IPS DF 6.9 (cell line): Measurements from ENCODE around the gene BABAM2.

Source experiments
- DNase-seq: peaks from one replicate; pipeline ENCODE4 v3.0.0-alpha.2; 2013; ENCODE audit warnings: low read depth, low spot score
- H3K27ac ChIP-seq: one replicate; pipeline ENCODE4 v1.5.1; 2013; ENCODE audit warnings: low read length, control low read depth
- H3K27me3 ChIP-seq: 2 replicates; pipeline ENCODE4 v1.6.1; 2013; ENCODE audit warnings: mild to moderate bottlenecking, low read length; ENCODE audit not compliant: control insufficient read depth, insufficient read depth
- H3K36me3 ChIP-seq: 2 replicates; pipeline ENCODE4 v1.6.1; 2013; ENCODE audit warnings: low read length; ENCODE audit not compliant: control insufficient read depth, insufficient read depth
- H3K4me1 ChIP-seq: 2 replicates; pipeline ENCODE4 v1.6.1; 2013; ENCODE audit warnings: low read length; ENCODE audit not compliant: control insufficient read depth, insufficient read depth
- H3K4me3 ChIP-seq: 2 replicates; pipeline ENCODE4 v1.5.1; 2013; ENCODE audit warnings: mild to moderate bottlenecking, low read length
- H3K9me3 ChIP-seq: 2 replicates; pipeline ENCODE4 v1.6.1; 2013; ENCODE audit warnings: low read length, inconsistent platforms; ENCODE audit not compliant: control insufficient read depth, insufficient read depth
- WGBS: extraction: QIAGEN DNeasy Blood & Tissue Kit; methylation state at CpG from one replicate; pipeline ENCODE4 v1.1.7; 2013; ENCODE audit warnings: mixed read lengths, missing lambda C conversion rate; ENCODE audit not compliant: insufficient read length, insufficient coverage; 5-methylcytosine and 5-hydroxymethylcytosine counted together

The BABAM2 gene

GRCh38 chr2:27890146-27890923, at the start of gene BABAM2, which contains the start of gene RBKS:
Gene BABAM2, plus strand, starts transcription at chr2:27890729. Its CDS starts 3,828 bp downstream, at chr2:27894557.
Gene RBKS, minus strand, starts transcription at chr2:27890387. Its CDS starts 42 bp downstream, at chr2:27890345.
- WGBS, result no CpG with 5 or more reads among the region's 79 CpGs
- Histone ChIP-seq H3K27ac (no peak within 1 kb of the TSS), H3K4me3 (peak within 1 kb of the TSS; percentile 66; the same call in 1 of the 2 replicates), H3K9me3 (no peaks in the 10 kb centered on the region), H3K27me3 (no peaks in the 10 kb centered on the region), H3K36me3 (no peaks in the 10 kb centered on the region), H3K4me1 (no peaks in the 10 kb centered on the region)
- peak; percentile 57 for DNase-seq

- Histone ChIP-seq H3K36me3 (no peaks in the 10 kb centered on the region), H3K27me3 (no peaks in the 10 kb centered on the region), H3K27ac (no peak overlapping the region), H3K4me1 (no peaks in the 10 kb centered on the region), H3K4me3 (no peak overlapping the region), H3K9me3 (no peaks in the 10 kb centered on the region)
- no CpG with 5 or more reads among the region's 5 CpGs for WGBS
- DNase-seq, result no peak
Measured at GRCh38 chr2:27842894-27843293, 47.6 kb upstream of the BABAM2 start.

GRCh38 chr2:27843992-27844391, 46.5 kb upstream of the BABAM2 start:
- H3K4me1 ChIP-seq, result no peaks in the 10 kb centered on the region
- WGBS, result no CpG with 5 or more reads among the region's 7 CpGs
- H3K4me3 ChIP-seq, result no peak overlapping the region

GRCh38 chr2:27844821-27845255, 45.7 kb upstream of the BABAM2 start:
- Histone ChIP-seq H3K27ac (no peak overlapping the region), H3K4me3 (no peak overlapping the region), H3K36me3 (no peaks in the 10 kb centered on the region), H3K27me3 (no peaks in the 10 kb centered on the region), H3K4me1 (no peaks in the 10 kb centered on the region), H3K9me3 (no peaks in the 10 kb centered on the region)
- WGBS, result no CpG with 5 or more reads among the region's 4 CpGs
- DNase-seq, result no peak

More at GRCh38 chr2:27843992-27844391, 46.5 kb upstream of the BABAM2 start:
- Histone ChIP-seq H3K9me3 (no peaks in the 10 kb centered on the region), H3K27me3 (no peaks in the 10 kb centered on the region), H3K36me3 (no peaks in the 10 kb centered on the region), H3K27ac (no peak overlapping the region)
- no peak for DNase-seq

- H3K27ac ChIP-seq, result no peak overlapping the region
- H3K4me1 ChIP-seq, result no peaks in the 10 kb centered on the region
- no peaks in the 10 kb centered on the region for H3K27me3 ChIP-seq
- H3K4me3 ChIP-seq, result no peak overlapping the region
- no peaks in the 10 kb centered on the region for H3K9me3 ChIP-seq
- WGBS, result 100% methylated on average over 1 of the region's 2 CpGs
- no peak for DNase-seq
- no peaks in the 10 kb centered on the region for H3K36me3 ChIP-seq
Measured at GRCh38 chr2:27847333-27847732, 43.2 kb upstream of the BABAM2 start.

GRCh38 chr2:27849558-27850205, 40.8 kb upstream of the BABAM2 start:
- H3K4me1 ChIP-seq, result no peaks in the 10 kb centered on the region
- H3K9me3 ChIP-seq, result no peaks in the 10 kb centered on the region
- H3K27ac ChIP-seq, result no peak overlapping the region
- H3K27me3 ChIP-seq, result no peaks in the 10 kb centered on the region
- H3K4me3 ChIP-seq, result no peak overlapping the region
- H3K36me3 ChIP-seq, result no peaks in the 10 kb centered on the region
- DNase-seq, result no peak
- no CpG with 5 or more reads among the region's 3 CpGs for WGBS

GRCh38 chr2:27852691-27853090, 37.8 kb upstream of the BABAM2 start:
- DNase-seq, result no peak
- H3K9me3 ChIP-seq, result no peaks in the 10 kb centered on the region
- no peak overlapping the region for H3K4me3 ChIP-seq
- no peaks in the 10 kb centered on the region for H3K4me1 ChIP-seq
- H3K27me3 ChIP-seq, result no peaks in the 10 kb centered on the region
- H3K27ac ChIP-seq, result no peak overlapping the region
- no CpG with 5 or more reads among the region's 1 CpG for WGBS
- no peaks in the 10 kb centered on the region for H3K36me3 ChIP-seq

- no CpG with 5 or more reads among the region's 3 CpGs for WGBS
- Histone ChIP-seq H3K27ac (no peak overlapping the region), H3K4me3 (no peak overlapping the region), H3K9me3 (no peaks in the 10 kb centered on the region), H3K36me3 (no peaks in the 10 kb centered on the region), H3K27me3 (no peaks in the 10 kb centered on the region), H3K4me1 (no peaks in the 10 kb centered on the region)
- DNase-seq, result no peak
Measured at GRCh38 chr2:27854229-27854862, 36.2 kb upstream of the BABAM2 start.

GRCh38 chr2:27855476-27855875, 35.1 kb upstream of the BABAM2 start:
- no peaks in the 10 kb centered on the region for H3K9me3 ChIP-seq
- H3K27ac ChIP-seq, result no peak overlapping the region
- DNase-seq, result no peak

GRCh38 chr2:27856386-27856785, 34.1 kb upstream of the BABAM2 start:
- no peaks in the 10 kb centered on the region for H3K9me3 ChIP-seq
- no peaks in the 10 kb centered on the region for H3K27me3 ChIP-seq
- DNase-seq, result no peak
- H3K36me3 ChIP-seq, result no peaks in the 10 kb centered on the region
- WGBS, result no CpG with 5 or more reads among the region's 3 CpGs
- H3K4me3 ChIP-seq, result no peak overlapping the region
- H3K4me1 ChIP-seq, result no peaks in the 10 kb centered on the region; the same call in 1 of the 2 replicates
- H3K27ac ChIP-seq, result no peak overlapping the region

More at GRCh38 chr2:27855476-27855875, 35.1 kb upstream of the BABAM2 start:
- H3K27me3 ChIP-seq, result no peaks in the 10 kb centered on the region
- no peak overlapping the region for H3K4me3 ChIP-seq
- H3K36me3 ChIP-seq, result no peaks in the 10 kb centered on the region
- no peaks in the 10 kb centered on the region for H3K4me1 ChIP-seq
